HEK293 (cell line): ENCODE results near the gene TNFRSF11A.

Source experiments
- CTCF ChIA-PET: fragments of 350-600 bp; formaldehyde crosslinking; extraction: SDS; loops from one replicate; lab custom pipeline; 2021; ENCODE audit warnings: antibody characterized with exemption; lab: Yijun Ruan, JAX
- POLR2A ChIA-PET: fragments of 300-600 bp; formaldehyde crosslinking; extraction: SDS; loops from one replicate; lab custom pipeline; 2020; ENCODE audit warnings: antibody characterized with exemption, inconsistent platforms; lab: Yijun Ruan, JAX
- H3K27ac ChIP-seq: fragments of 200-500 bp; sonication (Bioruptor generic); 2 replicates; pipeline ENCODE4 v1.5.1; 2014; ENCODE audit warnings: low read depth, low read length, control low read depth, inconsistent platforms; ENCODE audit errors: extremely low read depth
- H3K36me3 ChIP-seq, 2 experiments: fragments of 200-500 bp in 1 of 2; sonication (Bioruptor generic) in 1 of 2; 1 replicate in 1 of 2; 2 replicates in 1 of 2; pipeline ENCODE4 v1.5.1; 2014 to 2017; ENCODE audit warnings: inconsistent platforms in 2 of 2, low read length in 2 of 2; ENCODE audit not compliant: control insufficient read depth in 2 of 2, insufficient read depth in 1 of 2
- H3K4me1 ChIP-seq: fragments of 200-500 bp; sonication (Bioruptor generic); 2 replicates; pipeline ENCODE4 v1.5.1; 2014; ENCODE audit warnings: mild to moderate bottlenecking, low read length, inconsistent platforms; ENCODE audit not compliant: control insufficient read depth, insufficient read depth
- H3K4me3 ChIP-seq: 2 replicates; pipeline ENCODE4 v1.5.1; 2011; ENCODE audit warnings: low read depth, mild to moderate bottlenecking, control low read depth, low read length, moderate library complexity
- H3K9me3 ChIP-seq: fragments of 200-500 bp; sonication (Bioruptor generic); 2 replicates; pipeline ENCODE4 v1.5.1; 2014; ENCODE audit warnings: low read depth, low read length, inconsistent platforms; ENCODE audit not compliant: control insufficient read depth, insufficient read depth
- MEIS1 ChIP-seq: sonication (generic); formaldehyde crosslinking; IDR thresholded peaks from 2 replicates; pipeline ENCODE4 v1.8.1; 2022; ENCODE audit warnings: missing genetic modification reagents, mild to moderate bottlenecking, borderline replicate concordance
- MZF1 ChIP-seq: fragments of 450-650 bp; formaldehyde crosslinking; IDR thresholded peaks from 2 replicates; pipeline ENCODE4 v1.5.1; 2017; ENCODE audit warnings: missing biosample characterization, missing genetic modification characterization, borderline replicate concordance
- SALL2 ChIP-seq: fragments of 450-650 bp; formaldehyde crosslinking; IDR thresholded peaks from 2 replicates; pipeline ENCODE4 v1.5.0; 2017; ENCODE audit warnings: missing biosample characterization, mild to moderate bottlenecking, missing genetic modification characterization, borderline replicate concordance
- SP3 ChIP-seq: fragments of 450-650 bp; formaldehyde crosslinking; IDR thresholded peaks from 2 replicates; pipeline ENCODE4 v1.5.1; 2016; ENCODE audit warnings: missing biosample characterization, missing genetic modification characterization
- WT1 ChIP-seq: fragments of 450-650 bp; formaldehyde crosslinking; IDR thresholded peaks from 2 replicates; pipeline ENCODE4 v1.5.1; 2016; ENCODE audit warnings: missing biosample characterization, missing genetic modification characterization
- ZBTB21 ChIP-seq: fragments of 450-650 bp; formaldehyde crosslinking; IDR thresholded peaks from 2 replicates; pipeline ENCODE4 v1.5.1; 2017; ENCODE audit warnings: missing biosample characterization, missing genetic modification characterization
- ZBTB48 ChIP-seq: fragments of 450-650 bp; formaldehyde crosslinking; IDR thresholded peaks from 2 replicates; pipeline ENCODE4 v1.5.1; 2016; ENCODE audit warnings: missing biosample characterization, missing genetic modification characterization
- ZNF114 ChIP-seq: fragments of 450-650 bp; formaldehyde crosslinking; IDR thresholded peaks from 2 replicates; pipeline ENCODE4 v1.5.0; 2017; ENCODE audit warnings: missing biosample characterization, missing genetic modification characterization
- ZNF157 ChIP-seq: fragments of 450-650 bp; formaldehyde crosslinking; IDR thresholded peaks from 2 replicates; pipeline ENCODE4 v1.5.1; 2016; ENCODE audit warnings: missing biosample characterization, missing genetic modification characterization
- ZNF169 ChIP-seq: fragments of 450-650 bp; formaldehyde crosslinking; IDR thresholded peaks from 2 replicates; pipeline ENCODE4 v1.5.1; 2016; ENCODE audit warnings: missing biosample characterization, missing genetic modification characterization
- ZNF335 ChIP-seq: fragments of 450-650 bp; formaldehyde crosslinking; conservative IDR thresholded peaks from 2 replicates; pipeline ENCODE4 v1.5.1; 2016; ENCODE audit warnings: missing biosample characterization, missing genetic modification characterization
- ZNF341 ChIP-seq: fragments of 450-650 bp; formaldehyde crosslinking; IDR thresholded peaks from 2 replicates; pipeline ENCODE4; 2016; ENCODE audit warnings: low read depth, missing biosample characterization, missing genetic modification characterization
- ZNF37A ChIP-seq: fragments of 450-650 bp; IDR thresholded peaks from 2 replicates; pipeline ENCODE4 v1.5.1; 2018; ENCODE audit warnings: missing biosample characterization, missing genetic modification characterization
- ZNF391 ChIP-seq: fragments of 450-650 bp; formaldehyde crosslinking; IDR thresholded peaks from 2 replicates; pipeline ENCODE4 v1.5.1; 2016; ENCODE audit warnings: low read depth, missing biosample characterization, missing genetic modification characterization, borderline replicate concordance
- ZNF426 ChIP-seq: fragments of 450-650 bp; formaldehyde crosslinking; IDR thresholded peaks from 2 replicates; pipeline ENCODE4 v1.5.1; 2017; ENCODE audit warnings: missing biosample characterization, missing genetic modification characterization, mild to moderate bottlenecking, inconsistent platforms, moderate library complexity
- ZNF433 ChIP-seq: fragments of 450-650 bp; formaldehyde crosslinking; IDR thresholded peaks from 2 replicates; pipeline ENCODE4 v1.5.1; 2016; ENCODE audit warnings: missing biosample characterization, missing genetic modification characterization, low read depth
- ZNF510 ChIP-seq: fragments of 450-650 bp; formaldehyde crosslinking; IDR thresholded peaks from 2 replicates; pipeline ENCODE4 v1.5.1; 2018; ENCODE audit warnings: mild to moderate bottlenecking, missing genetic modification characterization, missing biosample characterization; ENCODE audit not compliant: insufficient replicate concordance
- ZNF514 ChIP-seq: fragments of 450-650 bp; formaldehyde crosslinking; IDR thresholded peaks from 2 replicates; pipeline ENCODE4 v1.5.1; 2016; ENCODE audit warnings: missing biosample characterization, missing genetic modification characterization
- ZNF521 ChIP-seq: fragments of 450-650 bp; formaldehyde crosslinking; IDR thresholded peaks from 2 replicates; pipeline ENCODE4 v1.5.1; 2017; ENCODE audit warnings: missing biosample characterization, mild to moderate bottlenecking, missing genetic modification characterization
- ZNF544 ChIP-seq: fragments of 450-650 bp; formaldehyde crosslinking; IDR thresholded peaks from 2 replicates; pipeline ENCODE4 v1.5.0; 2017; ENCODE audit warnings: missing biosample characterization, missing genetic modification characterization
- ZNF600 ChIP-seq: fragments of 450-650 bp; formaldehyde crosslinking; IDR thresholded peaks from 2 replicates; pipeline ENCODE4 v1.5.1; 2016; ENCODE audit warnings: missing biosample characterization, missing genetic modification characterization
- ZNF626 ChIP-seq: fragments of 450-650 bp; sonication (Bioruptor Pico); formaldehyde crosslinking; IDR thresholded peaks from 2 replicates; pipeline ENCODE4 v1.5.1; 2018; ENCODE audit warnings: missing biosample characterization, missing genetic modification characterization, inconsistent platforms
- ZNF792 ChIP-seq: fragments of 450-650 bp; formaldehyde crosslinking; IDR thresholded peaks from 2 replicates; pipeline ENCODE4 v1.5.1; 2016; ENCODE audit warnings: missing biosample characterization, missing genetic modification characterization
- ZNF843 ChIP-seq: fragments of 450-650 bp; formaldehyde crosslinking; IDR thresholded peaks from 2 replicates; pipeline ENCODE4 v1.5.1; 2016; ENCODE audit warnings: missing biosample characterization, missing genetic modification characterization
- ZSCAN23 ChIP-seq: fragments of 450-650 bp; formaldehyde crosslinking; IDR thresholded peaks from 2 replicates; pipeline ENCODE4 v1.5.1; 2016; ENCODE audit warnings: missing biosample characterization, missing genetic modification characterization
- TF ChIP-seq, protein P1 (sequence below): fragments of 450-650 bp; formaldehyde crosslinking; IDR thresholded peaks from 2 replicates; pipeline ENCODE4 v1.5.1; 2016; ENCODE audit warnings: missing biosample characterization, missing genetic modification characterization, low read depth
- TF ChIP-seq, protein P2 (sequence below): fragments of 450-650 bp; formaldehyde crosslinking; IDR thresholded peaks from 2 replicates; pipeline ENCODE4 v1.5.1; 2017; ENCODE audit warnings: missing biosample characterization, missing genetic modification characterization
- TF ChIP-seq, protein P3 (sequence below): fragments of 450-650 bp; formaldehyde crosslinking; IDR thresholded peaks from 2 replicates; pipeline ENCODE4 v1.5.1; 2016; ENCODE audit warnings: missing biosample characterization, missing genetic modification characterization

TNFRSF11A gene

DNA sequence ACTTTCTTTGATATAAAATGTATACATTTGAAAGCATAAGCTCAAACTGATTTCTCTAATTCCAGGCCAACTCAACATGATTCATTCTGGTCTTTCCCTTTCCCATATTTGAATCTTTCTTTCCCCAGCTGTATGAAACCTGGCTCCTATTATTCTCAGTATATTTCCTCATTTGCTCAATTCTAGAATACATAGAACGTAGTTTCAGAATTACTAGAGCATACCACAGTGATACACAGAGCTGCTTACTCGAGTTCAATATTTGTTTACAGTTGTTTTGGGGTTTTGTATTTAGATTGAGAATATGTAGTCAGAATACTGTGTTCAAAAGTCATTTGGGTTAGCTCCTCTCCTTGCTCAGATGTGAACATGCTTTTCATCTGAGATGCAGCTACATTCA lies 43.0 kb downstream of the TNFRSF11A start (continued):
- TF ChIP-seq, protein P1, sequence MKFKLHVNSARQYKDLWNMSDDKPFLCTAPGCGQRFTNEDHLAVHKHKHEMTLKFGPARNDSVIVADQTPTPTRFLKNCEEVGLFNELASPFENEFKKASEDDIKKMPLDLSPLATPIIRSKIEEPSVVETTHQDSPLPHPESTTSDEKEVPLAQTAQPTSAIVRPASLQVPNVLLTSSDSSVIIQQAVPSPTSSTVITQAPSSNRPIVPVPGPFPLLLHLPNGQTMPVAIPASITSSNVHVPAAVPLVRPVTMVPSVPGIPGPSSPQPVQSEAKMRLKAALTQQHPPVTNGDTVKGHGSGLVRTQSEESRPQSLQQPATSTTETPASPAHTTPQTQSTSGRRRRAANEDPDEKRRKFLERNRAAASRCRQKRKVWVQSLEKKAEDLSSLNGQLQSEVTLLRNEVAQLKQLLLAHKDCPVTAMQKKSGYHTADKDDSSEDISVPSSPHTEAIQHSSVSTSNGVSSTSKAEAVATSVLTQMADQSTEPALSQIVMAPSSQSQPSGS (tag by site-specific recombination) = no peak

DNA sequence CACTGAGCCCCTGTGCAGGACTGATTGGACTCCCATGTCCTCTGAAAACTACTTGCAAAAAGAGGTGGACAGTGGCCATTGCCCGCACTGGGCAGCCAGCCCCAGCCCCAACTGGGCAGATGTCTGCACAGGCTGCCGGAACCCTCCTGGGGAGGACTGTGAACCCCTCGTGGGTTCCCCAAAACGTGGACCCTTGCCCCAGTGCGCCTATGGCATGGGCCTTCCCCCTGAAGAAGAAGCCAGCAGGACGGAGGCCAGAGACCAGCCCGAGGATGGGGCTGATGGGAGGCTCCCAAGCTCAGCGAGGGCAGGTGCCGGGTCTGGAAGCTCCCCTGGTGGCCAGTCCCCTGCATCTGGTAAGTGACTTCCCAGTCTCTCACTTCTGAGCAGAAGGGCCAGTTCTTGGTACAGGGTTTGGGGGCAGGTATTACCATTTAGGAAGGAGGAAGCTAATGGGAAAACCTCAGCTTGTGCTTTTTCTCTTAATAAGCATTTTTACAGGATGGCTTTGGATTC lies 44.1 kb downstream of the TNFRSF11A start:
- TF ChIP-seq ZNF426 (no peak), ZNF341 (no peak), ZBTB21 (tag by site-specific recombination) (no peak), ZNF510 (tag by site-specific recombination) (no peak), ZNF626 (no peak), ZNF600 (no peak), ZNF335 (no peak), ZBTB48 (tag by site-specific recombination) (no peak)
- TF ChIP-seq, protein P2, sequence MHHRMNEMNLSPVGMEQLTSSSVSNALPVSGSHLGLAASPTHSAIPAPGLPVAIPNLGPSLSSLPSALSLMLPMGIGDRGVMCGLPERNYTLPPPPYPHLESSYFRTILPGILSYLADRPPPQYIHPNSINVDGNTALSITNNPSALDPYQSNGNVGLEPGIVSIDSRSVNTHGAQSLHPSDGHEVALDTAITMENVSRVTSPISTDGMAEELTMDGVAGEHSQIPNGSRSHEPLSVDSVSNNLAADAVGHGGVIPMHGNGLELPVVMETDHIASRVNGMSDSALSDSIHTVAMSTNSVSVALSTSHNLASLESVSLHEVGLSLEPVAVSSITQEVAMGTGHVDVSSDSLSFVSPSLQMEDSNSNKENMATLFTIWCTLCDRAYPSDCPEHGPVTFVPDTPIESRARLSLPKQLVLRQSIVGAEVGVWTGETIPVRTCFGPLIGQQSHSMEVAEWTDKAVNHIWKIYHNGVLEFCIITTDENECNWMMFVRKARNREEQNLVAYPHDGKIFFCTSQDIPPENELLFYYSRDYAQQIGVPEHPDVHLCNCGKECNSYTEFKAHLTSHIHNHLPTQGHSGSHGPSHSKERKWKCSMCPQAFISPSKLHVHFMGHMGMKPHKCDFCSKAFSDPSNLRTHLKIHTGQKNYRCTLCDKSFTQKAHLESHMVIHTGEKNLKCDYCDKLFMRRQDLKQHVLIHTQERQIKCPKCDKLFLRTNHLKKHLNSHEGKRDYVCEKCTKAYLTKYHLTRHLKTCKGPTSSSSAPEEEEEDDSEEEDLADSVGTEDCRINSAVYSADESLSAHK (tag by site-specific recombination) = no peak
- CTCF ChIA-PET = no interaction called here
- H3K9me3 ChIP-seq = no peaks in the 10 kb centered on the region
- no peak overlapping the region for H3K4me3 ChIP-seq
- no peaks in the 10 kb centered on the region for H3K4me1 ChIP-seq
- no peak overlapping the region for H3K27ac ChIP-seq
- peaks cover 3 to 26% of the 10 kb centered on the region in 2 experiments; a peak in 2 of 3 replicates for H3K36me3 ChIP-seq
- POLR2A ChIA-PET = no interaction called here

DNA sequence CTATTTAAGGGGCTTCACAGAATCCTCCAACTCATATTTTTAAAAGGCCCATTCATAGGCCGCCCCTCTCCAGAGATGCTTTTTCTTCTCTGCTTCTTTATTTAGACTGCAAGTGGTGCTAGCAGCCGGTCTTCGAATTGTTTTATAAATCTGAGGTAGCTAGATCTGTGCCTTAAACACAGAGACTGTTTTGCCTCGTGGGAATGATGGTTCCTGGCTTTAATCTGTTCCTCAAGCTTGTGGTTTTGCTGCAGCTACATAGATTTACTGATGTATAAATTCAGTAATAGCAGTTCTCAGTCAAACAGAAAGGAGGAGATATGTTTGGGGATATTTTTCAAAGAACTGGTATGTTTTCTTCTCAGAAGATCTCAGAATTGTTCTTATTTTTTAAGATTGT lies 45.3 kb downstream of the TNFRSF11A start:
- ChIA-PET CTCF (interaction anchor here (0.6 to 0.7 kb wide), 2 partner anchors 484 to 988 kb away, joined by 3 read pairs; no protein-coding TSS in a partner anchor), POLR2A (no interaction called here)
- H3K9me3 ChIP-seq = no peaks in the 10 kb centered on the region
- H3K4me1 ChIP-seq = no peaks in the 10 kb centered on the region
- no peak overlapping the region for H3K27ac ChIP-seq
- no peak overlapping the region for H3K4me3 ChIP-seq
- peaks cover 3 to 24% of the 10 kb centered on the region in 2 experiments; a peak in 2 of 3 replicates for H3K36me3 ChIP-seq
- TF ChIP-seq MEIS1 = no peak
- no peak for TF ChIP-seq SALL2 (tag by site-specific recombination)
- TF ChIP-seq ZNF843 = no peak
- no peak for TF ChIP-seq ZNF792
- TF ChIP-seq ZNF544 (tag by site-specific recombination) = no peak
- TF ChIP-seq ZNF114 = no peak
- TF ChIP-seq ZNF169 (tag by site-specific recombination) = no peak
- TF ChIP-seq SP3 = no peak
- no peak for TF ChIP-seq WT1
- no peak for TF ChIP-seq ZNF433 (tag by site-specific recombination)
- TF ChIP-seq ZNF157 (tag by site-specific recombination) = no peak
- no peak for TF ChIP-seq ZSCAN23
- no peak for TF ChIP-seq ZNF37A
- TF ChIP-seq, protein P3, sequence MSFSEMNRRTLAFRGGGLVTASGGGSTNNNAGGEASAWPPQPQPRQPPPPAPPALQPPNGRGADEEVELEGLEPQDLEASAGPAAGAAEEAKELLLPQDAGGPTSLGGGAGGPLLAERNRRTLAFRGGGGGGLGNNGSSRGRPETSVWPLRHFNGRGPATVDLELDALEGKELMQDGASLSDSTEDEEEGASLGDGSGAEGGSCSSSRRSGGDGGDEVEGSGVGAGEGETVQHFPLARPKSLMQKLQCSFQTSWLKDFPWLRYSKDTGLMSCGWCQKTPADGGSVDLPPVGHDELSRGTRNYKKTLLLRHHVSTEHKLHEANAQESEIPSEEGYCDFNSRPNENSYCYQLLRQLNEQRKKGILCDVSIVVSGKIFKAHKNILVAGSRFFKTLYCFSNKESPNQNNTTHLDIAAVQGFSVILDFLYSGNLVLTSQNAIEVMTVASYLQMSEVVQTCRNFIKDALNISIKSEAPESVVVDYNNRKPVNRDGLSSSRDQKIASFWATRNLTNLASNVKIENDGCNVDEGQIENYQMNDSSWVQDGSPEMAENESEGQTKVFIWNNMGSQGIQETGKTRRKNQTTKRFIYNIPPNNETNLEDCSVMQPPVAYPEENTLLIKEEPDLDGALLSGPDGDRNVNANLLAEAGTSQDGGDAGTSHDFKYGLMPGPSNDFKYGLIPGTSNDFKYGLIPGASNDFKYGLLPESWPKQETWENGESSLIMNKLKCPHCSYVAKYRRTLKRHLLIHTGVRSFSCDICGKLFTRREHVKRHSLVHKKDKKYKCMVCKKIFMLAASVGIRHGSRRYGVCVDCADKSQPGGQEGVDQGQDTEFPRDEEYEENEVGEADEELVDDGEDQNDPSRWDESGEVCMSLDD (tag by site-specific recombination) = no peak
- no peak for TF ChIP-seq MZF1
- TF ChIP-seq, protein P1 (tag by site-specific recombination) = no peak
- no peak for TF ChIP-seq ZNF521 (tag by site-specific recombination)
- TF ChIP-seq ZNF391 (tag by site-specific recombination) = no peak
- no peak for TF ChIP-seq ZNF514 (tag by site-specific recombination)
